ENCODE data around the gene SLC33A1. TPM values are rescaled to one million over a fixed set of nuclear protein-coding genes. Genes with fewer than 3 reads are reported as not detected.
"Not testable (repeated sequence)": the region's sequence is repeated elsewhere in the genome, so short reads cannot be mapped to it uniquely, and the experiment has no call there.

SLC33A1 gene
- total RNA-seq, 5 donors from 2014 or later (not counting 1 experiment from before 2014, with no cell fraction given), result 17.4 to 33.1 (median 28.5) TPM

DNA sequence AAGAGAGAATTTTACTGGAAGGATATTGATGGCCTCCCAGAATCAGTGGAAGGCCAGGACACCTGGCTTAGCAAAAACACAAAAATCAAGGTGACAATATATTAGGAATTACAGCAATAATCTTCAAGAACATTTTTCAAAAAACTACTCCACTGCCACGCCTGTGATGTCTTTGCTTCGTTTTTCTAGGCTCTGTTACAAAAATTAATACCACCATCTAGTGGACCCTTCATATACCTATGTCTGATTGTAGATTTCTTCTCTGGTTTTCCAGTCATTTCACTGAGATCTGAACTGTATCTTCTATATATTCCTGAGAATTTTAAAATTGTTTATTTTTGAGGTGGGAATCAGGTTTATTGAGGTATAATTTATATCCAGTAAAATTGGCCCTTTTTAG, 5.6 kb upstream of the SLC33A1 start:
- Histone ChIP-seq H3K4me3 (ENCODE audit: control insufficient read depth in 1 of 2, extremely low read depth in 1 of 2, low read length in 1 of 2) (no peak overlapping the region), H3K4me1 (ENCODE audit: control insufficient read depth in 1 of 2, extremely low read depth in 1 of 2, insufficient read depth in 2 of 2, low read length in 2 of 2) (peaks cover 1 to 17% of the 10 kb centered on the region in 2 experiments), H3K27ac (ENCODE audit: low read length) (no peak overlapping the region), H3K36me3 (ENCODE audit: control insufficient read depth in 2 of 2, extremely low read depth in 1 of 2, insufficient read depth in 1 of 2, low read length in 1 of 2) (no peaks in the 10 kb centered on the region), H3K9me3 (no peaks in the 10 kb centered on the region), H3K27me3 (replicated peaks in 1 of 2; ENCODE audit: control insufficient read depth in 2 of 2, extremely low read depth in 1 of 2, insufficient read depth in 2 of 2, low read length in 1 of 2) (no peaks in the 10 kb centered on the region)
- no CpG with 5 or more reads among the region's 2 CpGs for WGBS (ENCODE audit: insufficient coverage)
- ChIA-PET POLR2A (interaction anchor here in 1 of 2 donors (0.6 kb wide), 1 partner anchor 119 kb away, joined by 3 read pairs; no protein-coding TSS in a partner anchor), CTCF (no interaction called here)
- DNase-seq (peak in 1 of 35 experiments; percentile 28), ATAC-seq (replicated peaks in 1 of 4) (no peak)
- Mint-ChIP-seq H3K27me3 (no peaks in the 10 kb centered on the region), H3K27ac (peak overlapping the region in 1 of 2 donors; percentile 5), H3K36me3 (peaks cover under 1% of the 10 kb centered on the region), H3K4me1 (peaks cover 3 to 26% (median 17%) of the 10 kb centered on the region in 3 donors), H3K4me3 (no peak overlapping the region), H3K9me3 (no peaks in the 10 kb centered on the region)

GRCh38 chr3:155853214-155854140, 750 bp downstream of the SLC33A1 start:
- peak overlapping the region; percentile 89 to 99 for H3K4me3 ChIP-seq (ENCODE audit: control insufficient read depth in 1 of 2, extremely low read depth in 1 of 2, low read length in 1 of 2)
- H3K36me3 Mint-ChIP-seq, result peaks cover 14% of the 10 kb centered on the region
- POLR2A ChIA-PET, result interaction anchor here (0.5 to 2.3 kb wide), 6 partner anchors 11 to 58 kb away, joined by 3 to 13 read pairs (median 4); partner anchors contain the start of genes C3orf33 (in 1 of the 2) and GMPS (in 1 of the 2)
- no peaks in the 10 kb centered on the region for H3K27me3 ChIP-seq (replicated peaks in 1 of 2; ENCODE audit: control insufficient read depth in 2 of 2, extremely low read depth in 1 of 2, insufficient read depth in 2 of 2, low read length in 1 of 2)
- no peaks in the 10 kb centered on the region for H3K27me3 Mint-ChIP-seq
- ATAC-seq (replicated peaks in 1 of 4) (peak in 2 of 4 experiments; percentile 0), DNase-seq (peak in 14 of 35 experiments; percentile 4 to 45 (median 12))
- H3K27ac ChIP-seq (ENCODE audit: low read length), result peak overlapping the region; percentile 97
- H3K4me1 Mint-ChIP-seq, result peaks cover 41 to 51% (median 46%) of the 10 kb centered on the region in 3 donors
- CTCF ChIA-PET, result interaction anchor here (0.5 to 2.6 kb wide), 4 partner anchors 16 to 48 kb away, joined by 3 to 24 read pairs (median 10); partner anchors contain the start of genes C3orf33 (in 1 of the 2) and GMPS (in 1 of the 2)
- under 1% methylated on average over 43 of the region's 45 CpGs for WGBS (ENCODE audit: insufficient coverage)
- peaks cover 0 to 3% of the 10 kb centered on the region in 2 donors for H3K36me3 ChIP-seq (ENCODE audit: control insufficient read depth in 2 of 2, extremely low read depth in 1 of 2, insufficient read depth in 1 of 2, low read length in 1 of 2)
- H3K4me3 Mint-ChIP-seq, result peak overlapping the region; percentile 94 to 98 (median 97)
- no peaks in the 10 kb centered on the region for H3K9me3 ChIP-seq
- H3K4me1 ChIP-seq (ENCODE audit: control insufficient read depth in 1 of 2, extremely low read depth in 1 of 2, insufficient read depth in 2 of 2, low read length in 2 of 2), result peaks cover 23 to 54% of the 10 kb centered on the region in 2 experiments
- H3K27ac Mint-ChIP-seq, result peak overlapping the region; percentile 100
- no peaks in the 10 kb centered on the region for H3K9me3 Mint-ChIP-seq

GRCh38 chr3:155852341-155852740, 1.9 kb downstream of the SLC33A1 start:
- ChIA-PET CTCF (interaction anchor here (0.7 to 2.6 kb wide), 4 partner anchors 18 to 62 kb away, joined by 3 to 24 read pairs (median 6); partner anchors contain the start of gene C3orf33 (in 1 of the 2)), POLR2A (interaction anchor here in 1 of 2 donors (0.9 to 2.3 kb wide), 2 partner anchors 10 to 46 kb away, joined by 7 to 13 read pairs; partner anchors contain the start of gene C3orf33)
- H3K27me3 Mint-ChIP-seq, result no peaks in the 10 kb centered on the region
- Histone ChIP-seq H3K27me3 (replicated peaks in 1 of 2; ENCODE audit: control insufficient read depth in 2 of 2, extremely low read depth in 1 of 2, insufficient read depth in 2 of 2, low read length in 1 of 2) (no peaks in the 10 kb centered on the region), H3K9me3 (no peaks in the 10 kb centered on the region), H3K36me3 (ENCODE audit: control insufficient read depth in 2 of 2, extremely low read depth in 1 of 2, insufficient read depth in 1 of 2, low read length in 1 of 2) (peaks cover 0 to 8% of the 10 kb centered on the region in 2 donors), H3K4me3 (ENCODE audit: control insufficient read depth in 1 of 2, extremely low read depth in 1 of 2, low read length in 1 of 2) (peak overlapping the region; percentile 89 to 99), H3K27ac (ENCODE audit: low read length) (no peak overlapping the region), H3K4me1 (ENCODE audit: control insufficient read depth in 1 of 2, extremely low read depth in 1 of 2, insufficient read depth in 2 of 2, low read length in 2 of 2) (peaks cover 25 to 60% of the 10 kb centered on the region in 2 experiments)
- peak overlapping the region; percentile 94 to 98 (median 97) for H3K4me3 Mint-ChIP-seq
- DNase-seq, result no peak
- no peak for ATAC-seq (replicated peaks in 1 of 4)
- peak overlapping the region in 1 of 2 donors; percentile 49 for H3K27ac Mint-ChIP-seq
- peaks cover 19% of the 10 kb centered on the region for H3K36me3 Mint-ChIP-seq
- WGBS (ENCODE audit: insufficient coverage), result 17% methylated on average over 2 of the region's 2 CpGs
- H3K4me1 Mint-ChIP-seq, result peaks cover 49 to 62% (median 54%) of the 10 kb centered on the region in 3 donors
- H3K9me3 Mint-ChIP-seq, result no peaks in the 10 kb centered on the region

- POLR2A ChIA-PET, result not testable (repeated sequence)
- H3K4me1 ChIP-seq (ENCODE audit: control insufficient read depth in 1 of 2, extremely low read depth in 1 of 2, insufficient read depth in 2 of 2, low read length in 2 of 2), result peaks cover 25 to 57% of the 10 kb centered on the region in 2 experiments
Measured at GRCh38 chr3:155849404-155849803, 4.8 kb downstream of the SLC33A1 start.

DNA sequence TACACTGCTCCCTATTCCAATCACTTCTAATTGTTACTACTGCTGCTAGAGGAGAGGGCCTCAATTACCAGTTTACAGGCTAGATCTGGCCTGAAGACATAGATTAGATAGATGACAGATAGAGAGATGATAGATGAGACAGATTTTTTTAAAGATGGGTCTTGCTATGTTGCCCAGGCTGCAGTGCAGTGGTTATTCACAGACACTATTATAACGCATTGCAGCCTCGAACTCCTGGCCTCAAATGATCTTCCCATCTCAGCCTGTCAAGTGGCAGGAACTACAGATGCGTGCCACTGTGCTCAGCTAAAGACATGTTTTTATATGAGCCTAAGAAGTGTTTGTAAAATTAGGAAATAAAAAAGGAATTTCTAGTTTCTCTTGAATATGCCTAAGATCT, 6.2 kb downstream of the SLC33A1 start:
- Mint-ChIP-seq H3K36me3 (peaks cover 16% of the 10 kb centered on the region), H3K4me1 (peaks cover 65 to 73% (median 68%) of the 10 kb centered on the region in 3 donors), H3K4me3 (peak overlapping the region; percentile 1 to 61 (median 21)), H3K27me3 (no peaks in the 10 kb centered on the region), H3K27ac (no peak overlapping the region), H3K9me3 (no peaks in the 10 kb centered on the region)
- peaks cover 22 to 47% of the 10 kb centered on the region in 2 experiments for H3K4me1 ChIP-seq (ENCODE audit: control insufficient read depth in 1 of 2, extremely low read depth in 1 of 2, insufficient read depth in 2 of 2, low read length in 2 of 2)
- H3K27ac ChIP-seq (ENCODE audit: low read length), result no peak overlapping the region
- DNase-seq (no peak), ATAC-seq (replicated peaks in 1 of 4) (no peak)
- POLR2A ChIA-PET, result interaction anchor here in 1 of 2 donors (0.6 kb wide), 1 partner anchor 1259 kb away, joined by 4 read pairs; no protein-coding TSS in a partner anchor
- CTCF ChIA-PET, result interaction anchor here in 1 of 2 donors (0.6 kb wide), 1 partner anchor 1715 kb away, joined by 3 read pairs; no protein-coding TSS in a partner anchor
- no peak overlapping the region for H3K4me3 ChIP-seq (ENCODE audit: control insufficient read depth in 1 of 2, extremely low read depth in 1 of 2, low read length in 1 of 2)
- no CpG with 5 or more reads among the region's 3 CpGs for WGBS (ENCODE audit: insufficient coverage)
- no peaks in the 10 kb centered on the region for H3K27me3 ChIP-seq (replicated peaks in 1 of 2; ENCODE audit: control insufficient read depth in 2 of 2, extremely low read depth in 1 of 2, insufficient read depth in 2 of 2, low read length in 1 of 2)
- H3K36me3 ChIP-seq (ENCODE audit: control insufficient read depth in 2 of 2, extremely low read depth in 1 of 2, insufficient read depth in 1 of 2, low read length in 1 of 2), result peaks cover 0 to 10% of the 10 kb centered on the region in 2 donors
- no peaks in the 10 kb centered on the region for H3K9me3 ChIP-seq

More at GRCh38 chr3:155849404-155849803, 4.8 kb downstream of the SLC33A1 start:
- Mint-ChIP-seq H3K36me3 (peaks cover 16% of the 10 kb centered on the region), H3K4me3 (peak overlapping the region; percentile 28 to 52 (median 34)), H3K4me1 (peaks cover 60 to 79% (median 68%) of the 10 kb centered on the region in 3 donors)
- not testable (repeated sequence) for H3K9me3 Mint-ChIP-seq; H3K27ac Mint-ChIP-seq; DNase-seq; H3K27me3 Mint-ChIP-seq; ATAC-seq (replicated peaks in 1 of 4); H3K9me3 ChIP-seq; H3K4me3 ChIP-seq (ENCODE audit: control insufficient read depth in 1 of 2, extremely low read depth in 1 of 2, low read length in 1 of 2); H3K27ac ChIP-seq (ENCODE audit: low read length); H3K27me3 ChIP-seq (replicated peaks in 1 of 2; ENCODE audit: control insufficient read depth in 2 of 2, extremely low read depth in 1 of 2, insufficient read depth in 2 of 2, low read length in 1 of 2)
- CTCF ChIA-PET, result interaction anchor here (0.5 to 1.8 kb wide), 3 partner anchors 21 to 80 kb away, joined by 3 to 6 read pairs (median 4); partner anchors contain the start of gene C3orf33 (in 1 of the 2)
- H3K36me3 ChIP-seq (ENCODE audit: control insufficient read depth in 2 of 2, extremely low read depth in 1 of 2, insufficient read depth in 1 of 2, low read length in 1 of 2), result peaks cover 0 to 10% of the 10 kb centered on the region in 2 donors
- WGBS (ENCODE audit: insufficient coverage), result no CpG with 5 or more reads among the region's 3 CpGs

DNA sequence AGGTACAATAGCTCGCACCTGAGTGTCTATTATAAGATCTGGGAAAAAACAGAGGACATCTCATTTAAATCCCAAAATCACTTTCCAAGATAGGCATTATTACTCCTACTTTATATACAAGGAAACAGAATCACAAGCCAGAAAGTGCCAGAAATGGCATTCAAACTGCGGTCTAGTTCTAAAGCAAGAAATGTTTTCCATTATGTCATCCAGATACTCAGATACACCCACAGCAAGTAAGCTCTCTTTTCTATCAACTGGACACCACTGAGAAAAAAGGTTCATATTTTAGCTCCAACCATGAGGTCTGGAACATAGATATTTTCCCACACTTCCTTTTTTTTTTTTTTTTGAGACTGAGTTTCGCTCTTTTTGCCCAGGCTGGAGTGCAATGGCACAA, 8.1 kb downstream of the SLC33A1 start:
- no peak overlapping the region for H3K27ac ChIP-seq (ENCODE audit: low read length)
- DNase-seq, result no peak
- peaks cover 8 to 32% of the 10 kb centered on the region in 2 experiments for H3K4me1 ChIP-seq (ENCODE audit: control insufficient read depth in 1 of 2, extremely low read depth in 1 of 2, insufficient read depth in 2 of 2, low read length in 2 of 2)
- peaks cover 50 to 62% (median 55%) of the 10 kb centered on the region in 3 donors for H3K4me1 Mint-ChIP-seq
- ChIA-PET POLR2A (no interaction called here), CTCF (interaction anchor here in 1 of 2 donors (1.0 kb wide), 1 partner anchor 40 kb away, joined by 5 read pairs; the partner anchor contains the start of gene C3orf33)
- peaks cover 5% of the 10 kb centered on the region for H3K36me3 Mint-ChIP-seq
- 100% methylated on average over 1 of the region's 3 CpGs for WGBS (ENCODE audit: insufficient coverage)
- H3K27ac Mint-ChIP-seq, result no peak overlapping the region
- ATAC-seq (replicated peaks in 1 of 4), result no peak
- H3K9me3 Mint-ChIP-seq, result no peaks in the 10 kb centered on the region
- H3K27me3 ChIP-seq (replicated peaks in 1 of 2; ENCODE audit: control insufficient read depth in 2 of 2, extremely low read depth in 1 of 2, insufficient read depth in 2 of 2, low read length in 1 of 2), result no peaks in the 10 kb centered on the region
- H3K27me3 Mint-ChIP-seq, result no peaks in the 10 kb centered on the region
- H3K9me3 ChIP-seq, result no peaks in the 10 kb centered on the region
- H3K4me3 ChIP-seq (ENCODE audit: control insufficient read depth in 1 of 2, extremely low read depth in 1 of 2, low read length in 1 of 2), result no peak overlapping the region
- H3K36me3 ChIP-seq (ENCODE audit: control insufficient read depth in 2 of 2, extremely low read depth in 1 of 2, insufficient read depth in 1 of 2, low read length in 1 of 2), result peaks cover 0 to 10% of the 10 kb centered on the region in 2 donors
- peak overlapping the region; percentile 3 to 17 (median 9) for H3K4me3 Mint-ChIP-seq
